ENCODE data around the gene VPS13D. TPM values are rescaled to one million over a fixed set of nuclear protein-coding genes. Genes with fewer than 3 reads are reported as not detected.

The VPS13D gene
- total RNA-seq, 2 donors from 2014 or later = 48.1 to 65.2 TPM

DNA sequence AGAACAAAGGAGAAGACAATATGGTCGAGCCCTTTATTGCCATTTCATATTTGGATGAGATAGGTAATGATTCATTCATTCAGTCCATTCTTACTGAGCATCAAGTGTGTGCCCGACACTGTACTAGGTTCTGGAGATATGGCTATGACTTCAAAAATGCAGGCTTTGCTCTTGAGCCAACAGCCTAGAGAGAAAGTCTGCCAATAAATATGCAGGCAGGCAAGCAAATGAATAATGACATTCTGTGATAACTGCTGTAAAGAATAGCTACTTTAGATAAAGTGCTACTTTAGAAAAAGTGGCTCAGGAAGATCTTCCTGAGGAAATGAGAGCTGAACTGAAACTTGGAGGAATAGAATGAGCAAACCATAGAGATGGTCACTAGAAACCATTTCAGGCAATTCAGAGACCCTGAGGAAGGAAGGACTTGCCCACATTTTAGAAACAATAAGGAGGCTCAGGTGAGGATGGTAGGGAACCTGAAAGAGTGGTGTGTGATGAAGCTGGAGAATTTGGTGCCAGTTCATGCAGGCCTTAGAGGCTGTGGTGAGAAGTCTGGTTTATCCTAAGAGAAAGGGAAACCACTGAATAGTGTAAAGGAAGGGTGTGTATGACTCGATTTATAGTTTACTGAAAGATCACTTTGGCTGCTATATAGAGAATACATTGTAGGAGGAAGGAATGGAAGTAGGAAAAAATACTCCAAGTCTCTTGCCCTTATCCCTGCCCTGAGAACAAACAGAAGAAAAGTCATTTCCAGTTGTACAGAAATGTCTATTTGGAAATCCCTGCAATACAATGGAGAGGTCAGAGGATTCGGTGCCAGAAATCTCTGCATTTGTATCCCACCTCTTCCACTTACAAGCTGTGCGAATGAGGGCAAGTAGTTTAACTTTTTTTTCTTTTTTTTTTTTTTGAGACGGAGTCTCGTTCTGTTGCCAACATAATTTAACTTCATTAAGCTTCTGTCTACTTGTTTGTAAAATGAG, 167.9 kb downstream of the VPS13D start:
- Histone ChIP-seq H3K9me3 (no peaks in the 10 kb centered on the region), H3K36me3 (peaks cover 21% of the 10 kb centered on the region), H3K4me1 (peaks cover 0 to 8% of the 10 kb centered on the region in 2 donors), H3K4me3 (no peak overlapping the region), H3K27ac (no peak overlapping the region), H3K27me3 (no peaks in the 10 kb centered on the region)
- TF ChIP-seq, protein P1, sequence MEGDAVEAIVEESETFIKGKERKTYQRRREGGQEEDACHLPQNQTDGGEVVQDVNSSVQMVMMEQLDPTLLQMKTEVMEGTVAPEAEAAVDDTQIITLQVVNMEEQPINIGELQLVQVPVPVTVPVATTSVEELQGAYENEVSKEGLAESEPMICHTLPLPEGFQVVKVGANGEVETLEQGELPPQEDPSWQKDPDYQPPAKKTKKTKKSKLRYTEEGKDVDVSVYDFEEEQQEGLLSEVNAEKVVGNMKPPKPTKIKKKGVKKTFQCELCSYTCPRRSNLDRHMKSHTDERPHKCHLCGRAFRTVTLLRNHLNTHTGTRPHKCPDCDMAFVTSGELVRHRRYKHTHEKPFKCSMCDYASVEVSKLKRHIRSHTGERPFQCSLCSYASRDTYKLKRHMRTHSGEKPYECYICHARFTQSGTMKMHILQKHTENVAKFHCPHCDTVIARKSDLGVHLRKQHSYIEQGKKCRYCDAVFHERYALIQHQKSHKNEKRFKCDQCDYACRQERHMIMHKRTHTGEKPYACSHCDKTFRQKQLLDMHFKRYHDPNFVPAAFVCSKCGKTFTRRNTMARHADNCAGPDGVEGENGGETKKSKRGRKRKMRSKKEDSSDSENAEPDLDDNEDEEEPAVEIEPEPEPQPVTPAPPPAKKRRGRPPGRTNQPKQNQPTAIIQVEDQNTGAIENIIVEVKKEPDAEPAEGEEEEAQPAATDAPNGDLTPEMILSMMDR (IDR thresholded peaks at IDR 0.05) = no peak
- DNase-seq (ENCODE audit: low spot score) = no peak

DNA sequence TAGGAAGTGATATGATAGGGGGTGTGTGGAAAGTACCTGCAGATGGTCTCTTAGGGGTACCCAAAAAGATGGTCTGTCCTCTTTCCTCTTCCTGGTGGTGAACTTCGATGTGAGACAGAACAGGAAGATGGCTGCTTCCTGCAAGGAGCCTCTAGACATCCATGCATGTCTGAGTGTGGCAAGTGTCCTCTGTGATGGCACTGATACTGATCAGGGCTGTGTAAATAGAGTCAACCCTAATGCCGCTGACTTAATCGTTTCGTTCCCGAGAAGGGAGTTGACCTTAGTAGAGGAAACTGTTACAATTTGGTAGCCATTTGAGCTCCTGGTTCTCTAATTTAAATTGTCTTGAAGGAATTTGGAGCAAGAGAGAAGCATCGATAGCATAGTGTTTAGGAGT, 168.6 kb downstream of the VPS13D start:
- Histone ChIP-seq H3K4me3 (no peak overlapping the region), H3K4me1 (peaks cover 0 to 8% of the 10 kb centered on the region in 2 donors), H3K9me3 (no peaks in the 10 kb centered on the region), H3K27ac (no peak overlapping the region), H3K36me3 (peaks cover 26% of the 10 kb centered on the region), H3K27me3 (no peaks in the 10 kb centered on the region)
- TF ChIP-seq, protein P1 (IDR thresholded peaks at IDR 0.05) = no peak
- no peak for DNase-seq (ENCODE audit: low spot score)

DNA sequence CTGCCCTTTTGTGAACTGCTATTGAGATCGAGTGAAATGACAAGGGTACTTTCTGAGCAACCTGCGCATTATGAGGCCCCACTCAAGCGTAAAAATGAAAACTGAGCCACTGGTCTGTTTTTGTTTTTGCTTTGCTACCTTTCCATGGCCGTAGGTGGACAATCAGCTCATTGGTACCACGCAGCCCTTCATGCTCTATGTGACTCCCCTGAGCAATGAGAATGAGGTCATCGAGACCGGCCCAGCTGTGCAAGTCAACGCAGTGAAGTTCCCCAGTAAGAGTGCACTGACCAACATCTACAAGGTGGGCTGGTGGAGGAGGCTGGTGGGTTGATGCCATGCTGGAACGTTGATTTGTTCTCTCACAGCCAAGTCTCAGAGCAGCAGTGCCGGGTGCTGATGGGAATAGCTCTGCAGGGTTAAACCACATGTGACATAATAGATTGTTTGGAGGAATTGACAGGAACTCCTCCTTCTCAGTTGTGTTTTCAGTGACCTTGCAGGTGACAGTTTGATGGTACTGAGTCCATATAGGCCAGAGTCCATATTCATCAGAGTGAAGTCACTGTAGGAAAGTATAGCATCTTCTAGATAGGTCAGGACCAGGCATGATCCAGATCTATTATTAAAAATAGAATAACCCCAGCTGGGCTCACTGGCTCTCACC, 170.3 kb downstream of the VPS13D start:
- no peak overlapping the region for H3K4me3 ChIP-seq
- H3K9me3 ChIP-seq = no peaks in the 10 kb centered on the region
- peaks cover 0 to 12% of the 10 kb centered on the region in 2 donors for H3K4me1 ChIP-seq
- H3K27me3 ChIP-seq = no peaks in the 10 kb centered on the region
- DNase-seq (ENCODE audit: low spot score) = no peak
- H3K27ac ChIP-seq = no peak overlapping the region
- H3K36me3 ChIP-seq = peaks cover 43% of the 10 kb centered on the region
- TF ChIP-seq, protein P1 (IDR thresholded peaks at IDR 0.05) = no peak

DNA sequence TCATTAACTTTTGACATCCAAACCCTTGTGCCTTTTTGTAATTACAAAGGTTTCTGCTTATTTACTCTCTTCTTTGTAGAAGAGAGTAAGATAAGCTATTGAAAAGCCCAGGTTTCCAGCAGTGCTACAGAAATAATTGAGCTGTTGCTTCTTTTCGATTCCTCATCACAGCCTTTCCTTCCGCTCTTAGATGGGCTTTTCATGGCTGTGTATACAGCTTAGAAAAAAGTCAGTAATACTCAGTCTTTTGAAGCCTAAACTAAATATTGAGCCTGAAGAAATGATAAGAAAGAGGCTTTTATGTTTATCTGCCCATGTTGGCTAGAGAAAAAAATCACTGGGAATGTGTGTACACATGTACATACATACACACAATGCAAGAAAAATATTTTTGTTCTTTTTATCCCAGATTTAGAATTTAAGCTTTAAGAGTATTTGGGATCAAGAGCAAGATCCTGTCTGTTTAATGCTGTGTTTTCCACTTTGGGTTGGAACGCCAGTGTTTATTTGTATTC, 172.4 kb downstream of the VPS13D start:
- peaks cover 53% of the 10 kb centered on the region for H3K36me3 ChIP-seq
- no peak for DNase-seq (ENCODE audit: low spot score)
- no peaks in the 10 kb centered on the region for H3K9me3 ChIP-seq
- H3K4me3 ChIP-seq = no peak overlapping the region
- no peak overlapping the region for H3K27ac ChIP-seq
- peaks cover 0 to 32% of the 10 kb centered on the region in 2 donors for H3K4me1 ChIP-seq
- TF ChIP-seq, protein P1 (IDR thresholded peaks at IDR 0.05) = no peak
- H3K27me3 ChIP-seq = no peaks in the 10 kb centered on the region

DNA sequence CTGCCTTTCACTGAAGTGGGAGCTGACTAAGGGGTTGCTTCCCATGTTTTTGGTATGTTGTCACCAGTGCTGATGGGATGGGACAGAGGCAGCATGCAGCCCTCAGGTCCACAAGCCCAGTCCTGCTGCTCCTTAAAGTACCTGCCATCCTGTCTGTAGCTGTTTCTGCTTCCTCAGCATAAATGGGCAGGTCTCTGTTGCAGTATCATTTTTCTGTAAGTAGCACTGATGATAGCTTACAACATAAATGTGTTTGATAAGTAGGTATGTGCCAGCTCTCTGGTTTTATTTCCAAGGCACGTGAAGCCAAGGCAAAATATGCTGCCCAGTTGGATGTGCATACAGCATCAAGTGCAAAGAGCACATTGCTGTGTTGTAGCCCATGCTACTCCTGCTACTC, 173.0 kb downstream of the VPS13D start:
- Histone ChIP-seq H3K4me1 (peaks cover 0 to 34% of the 10 kb centered on the region in 2 donors), H3K4me3 (no peak overlapping the region), H3K27me3 (no peaks in the 10 kb centered on the region), H3K9me3 (no peaks in the 10 kb centered on the region), H3K36me3 (peaks cover 53% of the 10 kb centered on the region), H3K27ac (no peak overlapping the region)
- TF ChIP-seq, protein P1 (IDR thresholded peaks at IDR 0.05) = no peak
- DNase-seq (ENCODE audit: low spot score) = no peak

Measured in right atrium auricular region (tissue), 2 donors.